DLD1 (cell line): Measurements from ENCODE around the gene CDC45.
"Not testable (repeated sequence)": the region's sequence is repeated elsewhere in the genome, so short reads cannot be mapped to it uniquely, and the experiment has no call there.

Source experiments
- in situ Hi-C: cut with HindIII; loops from 2 replicates; pipeline ENCODE4 v1.10.0; 2017; ENCODE audit warnings: low sequenced_read_pairs

The CDC45 gene, protein sequence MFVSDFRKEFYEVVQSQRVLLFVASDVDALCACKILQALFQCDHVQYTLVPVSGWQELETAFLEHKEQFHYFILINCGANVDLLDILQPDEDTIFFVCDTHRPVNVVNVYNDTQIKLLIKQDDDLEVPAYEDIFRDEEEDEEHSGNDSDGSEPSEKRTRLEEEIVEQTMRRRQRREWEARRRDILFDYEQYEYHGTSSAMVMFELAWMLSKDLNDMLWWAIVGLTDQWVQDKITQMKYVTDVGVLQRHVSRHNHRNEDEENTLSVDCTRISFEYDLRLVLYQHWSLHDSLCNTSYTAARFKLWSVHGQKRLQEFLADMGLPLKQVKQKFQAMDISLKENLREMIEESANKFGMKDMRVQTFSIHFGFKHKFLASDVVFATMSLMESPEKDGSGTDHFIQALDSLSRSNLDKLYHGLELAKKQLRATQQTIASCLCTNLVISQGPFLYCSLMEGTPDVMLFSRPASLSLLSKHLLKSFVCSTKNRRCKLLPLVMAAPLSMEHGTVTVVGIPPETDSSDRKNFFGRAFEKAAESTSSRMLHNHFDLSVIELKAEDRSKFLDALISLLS

DNA sequence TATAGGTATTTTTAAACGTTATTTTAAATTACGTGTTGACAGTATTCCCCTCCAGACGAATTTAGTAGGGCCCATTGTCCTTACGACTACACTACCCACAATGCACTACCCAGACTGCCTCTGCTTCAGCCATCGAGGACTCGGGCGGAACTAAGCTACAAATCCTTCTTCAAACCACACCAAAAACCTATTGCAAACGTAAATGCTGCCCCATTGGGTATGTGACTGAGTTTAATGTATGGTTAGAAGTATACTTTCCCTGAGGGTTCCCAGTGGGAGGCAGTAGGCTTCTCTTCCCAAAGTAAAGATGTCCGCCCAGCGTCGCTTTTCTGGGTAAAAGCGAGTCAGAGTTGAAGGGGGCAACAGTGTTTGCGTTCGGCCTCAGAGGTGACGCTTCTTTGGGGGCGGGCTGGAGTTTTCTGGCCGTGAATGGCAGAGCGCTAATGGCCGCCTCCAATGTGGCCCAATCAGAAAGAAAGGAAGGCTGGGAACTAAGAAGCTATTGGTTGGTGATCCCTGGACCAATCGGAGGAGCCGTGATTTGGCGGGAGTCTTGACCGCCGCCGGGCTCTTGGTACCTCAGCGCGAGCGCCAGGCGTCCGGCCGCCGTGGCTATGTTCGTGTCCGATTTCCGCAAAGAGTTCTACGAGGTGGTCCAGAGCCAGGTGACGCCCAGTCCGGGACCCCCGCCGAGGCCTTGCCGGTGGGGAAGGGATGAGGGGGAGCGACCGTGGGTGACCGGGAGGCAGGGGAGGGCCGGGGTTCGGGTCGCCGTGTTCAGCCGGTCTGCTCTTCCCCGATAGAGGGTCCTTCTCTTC lies at the start of gene CDC45:
TSS of gene CDC45 (plus strand) at position 566 of the 818 bp plus-strand sequence. CDS start at position 615, 49 bp downstream.
- in situ Hi-C loops: no loop called here

DNA sequence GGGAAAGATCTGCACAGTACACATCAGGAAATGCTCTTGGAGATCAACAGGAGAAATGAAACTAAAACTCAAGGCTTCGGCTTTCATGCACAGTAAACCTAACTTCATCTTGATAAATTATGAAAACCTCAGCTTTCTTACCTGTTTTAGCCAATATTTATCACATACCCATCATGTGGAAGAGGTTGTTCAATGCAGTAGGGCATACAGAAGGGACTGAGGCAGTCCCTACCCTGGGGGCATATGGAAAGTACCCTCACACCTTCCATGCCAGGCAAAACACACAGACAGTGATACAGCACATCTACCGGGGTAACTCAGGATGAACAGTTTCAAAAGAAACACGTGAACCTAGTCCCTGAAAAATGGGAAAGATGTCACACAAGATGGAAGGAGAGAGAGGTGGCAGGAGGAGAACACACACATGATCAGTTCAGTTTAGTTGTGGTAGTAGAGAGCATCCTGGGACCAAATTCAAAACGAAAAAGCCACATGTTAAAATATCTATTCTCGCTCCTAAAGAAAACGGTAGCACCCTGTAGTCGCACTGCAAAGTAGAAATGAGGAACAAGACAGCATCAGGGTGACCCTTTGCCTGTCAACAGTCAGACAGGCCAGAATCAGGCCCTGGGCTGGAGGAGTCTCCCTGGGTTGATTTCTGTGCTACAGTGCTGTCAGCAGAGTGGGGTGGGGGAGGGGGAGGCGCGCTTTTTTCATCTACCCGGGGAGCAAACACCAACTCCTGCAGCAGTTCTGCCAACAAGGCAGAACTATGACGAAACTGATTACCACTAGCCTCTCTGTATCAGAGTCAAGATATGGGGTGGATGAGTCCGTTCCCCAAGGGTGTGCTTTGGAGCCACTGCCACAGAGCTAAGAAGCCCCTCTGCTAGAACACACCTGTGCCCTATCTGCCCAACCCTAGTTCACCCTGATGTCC lies 49.5 kb upstream of the CDC45 start:
- in situ Hi-C loops: no loop called here

DNA sequence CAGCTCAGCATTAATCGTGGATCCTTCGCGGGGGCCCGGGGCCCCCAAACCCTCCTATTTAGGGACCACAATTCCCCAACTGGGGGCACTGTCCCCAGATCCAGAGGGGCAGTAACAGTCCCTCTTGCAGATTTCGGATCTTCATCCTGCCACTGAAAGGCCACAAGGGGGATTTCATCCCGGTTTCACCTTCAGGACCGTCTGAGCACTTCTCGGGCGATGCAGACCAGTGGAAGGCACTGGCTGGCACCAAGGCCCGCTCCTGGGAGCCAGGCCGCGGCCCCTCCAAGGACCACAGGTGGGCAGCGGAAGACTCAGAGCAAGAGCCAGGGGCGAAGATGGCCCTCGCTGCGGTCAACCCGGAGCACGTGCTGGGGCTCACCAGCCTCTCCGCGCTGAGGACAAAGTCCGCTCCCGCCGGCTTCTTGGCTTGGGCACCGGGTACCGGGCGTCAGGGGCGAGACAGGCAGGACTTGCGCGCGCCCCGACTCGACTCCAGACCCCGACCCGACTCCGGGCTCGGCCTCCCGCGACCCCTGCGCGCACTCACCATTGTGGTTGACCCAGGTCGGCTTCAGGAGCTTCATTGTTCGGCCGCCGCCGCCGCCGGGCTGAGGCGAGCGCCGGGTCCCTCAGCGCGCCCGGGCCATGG lies 48.7 kb upstream of the CDC45 start:
- in situ Hi-C loops: no loop called here

DNA sequence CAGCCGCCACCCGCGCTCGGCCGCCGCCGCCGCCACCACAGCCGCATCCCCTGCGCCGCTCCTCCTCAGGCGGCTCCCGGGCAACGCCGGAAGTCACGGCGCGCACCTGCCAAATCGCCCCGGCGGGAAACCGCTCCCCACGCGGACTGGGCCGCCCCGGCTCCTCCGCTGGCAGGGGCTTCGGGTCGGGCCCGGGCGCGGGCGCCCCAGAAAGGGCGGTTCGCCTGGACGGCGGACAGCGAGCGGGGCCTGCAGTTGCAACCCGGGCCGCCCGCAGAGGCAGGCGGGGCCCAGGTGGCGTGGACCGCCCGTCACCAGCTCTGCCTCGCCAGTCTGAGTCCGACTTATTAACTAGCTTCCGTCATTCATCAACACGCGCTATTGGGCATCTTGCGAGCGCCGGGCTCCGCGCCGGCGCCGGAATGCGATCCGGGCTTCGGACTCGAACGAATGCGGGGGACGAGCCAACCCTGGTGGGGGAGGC lies 48.0 kb upstream of the CDC45 start, which contains the start of gene HIRA:
TSS of gene HIRA (minus strand) at position 85 of the 484 bp plus-strand sequence. CDS start 257 bp downstream, outside the sequence.
- in situ Hi-C loops: no loop called here

DNA sequence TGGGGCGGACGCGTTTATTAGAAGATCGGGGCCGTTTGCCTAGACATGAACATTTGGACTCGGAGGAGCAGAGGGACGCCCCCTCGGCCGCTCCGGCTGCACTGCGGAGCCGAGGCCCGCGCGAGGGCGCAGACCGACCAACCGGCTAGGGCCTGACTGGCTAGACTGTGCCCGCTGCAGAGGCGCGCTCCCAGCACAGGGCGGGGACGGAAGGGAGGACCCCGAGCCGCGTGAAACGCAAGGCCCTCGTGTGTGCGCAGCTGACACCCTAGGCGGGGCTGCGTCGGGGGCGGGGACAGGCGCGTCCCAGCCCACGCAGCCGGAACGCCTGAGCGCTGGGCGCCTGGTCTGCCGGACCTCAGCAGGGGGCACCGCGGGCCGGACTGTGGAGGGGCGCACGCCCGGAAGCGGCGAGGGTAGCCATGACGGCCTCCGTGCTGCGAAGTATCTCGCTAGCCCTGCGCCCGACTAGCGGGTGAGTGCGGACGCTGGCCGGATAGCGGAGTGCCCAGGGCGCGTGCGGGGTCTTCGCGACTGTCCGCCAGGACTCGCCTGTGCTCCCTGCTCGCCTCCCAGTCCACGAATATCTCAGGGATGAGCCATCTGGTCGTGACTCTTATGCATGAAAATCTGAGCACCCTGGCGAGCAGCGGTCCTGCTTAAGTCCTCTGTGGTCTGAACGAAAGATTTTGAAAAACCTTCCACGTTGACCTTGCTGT lies 47.4 kb upstream of the CDC45 start, which contains the start of gene MRPL40:
TSS of gene MRPL40 (plus strand) at position 413 of the 719 bp plus-strand sequence. CDS start at position 423, 10 bp downstream.
- in situ Hi-C loops: no loop called here

DNA sequence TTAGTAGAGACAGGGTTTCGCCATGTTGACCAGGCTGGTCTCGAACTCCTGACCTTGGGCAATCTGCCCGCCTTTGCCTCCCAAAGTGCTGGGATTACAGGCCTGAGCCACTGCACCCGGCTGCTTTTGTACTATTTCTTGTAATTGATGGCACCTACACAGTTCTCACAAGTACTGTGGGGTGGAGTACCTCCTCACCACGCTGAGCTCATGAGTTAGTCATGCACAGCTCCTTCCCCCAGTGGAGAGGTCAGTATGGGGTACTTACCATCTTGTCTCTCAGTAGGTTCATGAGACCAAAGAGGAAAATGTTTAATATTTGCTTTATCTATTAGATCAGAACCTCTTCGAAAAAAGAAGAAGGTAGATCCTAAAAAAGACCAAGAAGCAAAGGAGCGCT lies 45.3 kb upstream of the CDC45 start:
- in situ Hi-C loops: no loop called here

DNA sequence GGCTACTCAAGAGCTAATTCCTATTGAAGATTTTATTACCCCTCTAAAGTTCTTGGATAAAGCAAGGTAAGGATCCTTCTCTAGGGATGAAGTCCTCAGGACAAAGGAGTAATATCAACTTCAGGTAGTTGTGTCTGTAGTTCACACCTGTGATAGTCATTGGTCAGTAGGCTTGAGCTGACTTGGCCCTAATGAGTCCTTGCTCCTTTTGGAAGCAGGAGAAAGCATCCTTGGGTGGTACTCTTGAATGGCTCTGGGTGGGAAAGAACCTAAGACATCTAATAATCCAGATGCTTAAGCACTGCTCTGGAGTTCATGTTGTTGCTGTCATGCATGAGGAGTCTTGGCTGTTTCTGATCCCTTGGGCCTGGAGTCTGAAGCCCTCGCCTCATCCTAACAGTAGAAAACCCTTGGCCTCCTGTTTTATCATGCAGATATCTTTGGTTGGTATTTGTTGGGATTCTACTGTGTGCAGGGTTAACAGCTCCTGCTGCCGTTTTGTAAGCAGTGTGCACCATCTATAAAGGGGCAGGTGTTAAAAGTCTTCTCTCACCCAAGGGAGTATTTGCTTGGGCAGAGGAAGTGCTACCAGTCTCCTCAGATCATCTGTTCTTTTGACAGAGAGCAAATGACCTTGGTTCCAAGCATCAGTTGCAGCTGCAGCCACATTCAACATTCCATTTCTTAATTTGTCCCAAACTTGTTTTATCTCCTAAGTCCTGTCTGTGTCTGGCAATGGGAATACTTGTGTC lies 44.7 kb upstream of the CDC45 start:
- in situ Hi-C loops: no loop called here

DNA sequence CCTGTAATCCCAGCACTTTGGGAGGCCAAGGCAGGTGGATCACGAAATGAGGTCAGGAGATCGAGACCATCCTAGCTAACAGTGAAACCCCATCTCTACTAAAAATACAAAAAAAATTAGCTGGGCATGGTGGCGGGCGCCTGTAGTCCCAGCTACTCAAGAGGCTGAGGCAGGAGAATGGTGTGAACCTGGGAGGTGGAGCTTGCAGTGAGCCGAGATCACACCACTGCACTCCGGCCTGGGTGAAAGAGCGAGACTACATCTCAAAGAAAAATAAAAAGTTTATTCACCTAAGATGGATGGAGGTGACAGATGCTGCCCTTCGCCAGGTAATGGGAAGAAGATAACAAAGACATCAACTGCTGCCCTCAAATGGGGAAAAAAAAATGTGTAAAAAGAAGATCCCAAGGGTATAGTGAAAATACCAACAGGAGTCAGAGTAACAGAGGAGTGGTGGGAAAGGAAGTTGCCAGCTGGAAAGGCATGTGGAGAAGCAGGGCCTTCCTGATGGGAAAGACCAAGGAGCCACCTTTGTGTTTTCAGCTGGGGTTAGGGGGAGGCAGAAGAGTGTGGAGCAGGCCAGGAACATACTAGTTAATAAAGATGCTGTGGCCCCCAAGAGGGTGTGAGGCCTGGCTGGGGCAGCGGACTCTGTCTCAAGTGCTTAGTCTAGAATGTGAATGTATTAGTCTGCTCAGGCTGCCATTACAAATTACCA lies 43.1 kb upstream of the CDC45 start:
- in situ Hi-C loops: not testable (repeated sequence)

DNA sequence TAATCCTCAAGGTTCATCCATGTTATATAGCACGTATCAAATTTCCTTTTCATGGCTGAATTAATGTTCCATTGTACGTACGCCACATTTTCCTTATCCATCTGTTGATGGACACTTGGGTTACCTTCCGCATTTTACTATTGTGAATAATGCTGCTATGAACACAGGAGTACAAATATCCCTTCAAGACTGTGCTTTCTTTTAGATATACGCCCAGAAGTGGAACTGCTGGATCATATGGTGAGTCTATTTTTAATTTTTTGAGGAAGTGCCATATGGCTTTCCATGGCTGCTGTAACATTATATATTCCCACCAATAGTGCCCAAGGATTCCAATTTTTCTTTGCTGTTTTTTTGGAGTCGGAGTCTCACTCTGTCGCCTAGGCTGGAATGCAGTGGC lies 41.4 kb upstream of the CDC45 start:
- in situ Hi-C loops: no loop called here

DNA sequence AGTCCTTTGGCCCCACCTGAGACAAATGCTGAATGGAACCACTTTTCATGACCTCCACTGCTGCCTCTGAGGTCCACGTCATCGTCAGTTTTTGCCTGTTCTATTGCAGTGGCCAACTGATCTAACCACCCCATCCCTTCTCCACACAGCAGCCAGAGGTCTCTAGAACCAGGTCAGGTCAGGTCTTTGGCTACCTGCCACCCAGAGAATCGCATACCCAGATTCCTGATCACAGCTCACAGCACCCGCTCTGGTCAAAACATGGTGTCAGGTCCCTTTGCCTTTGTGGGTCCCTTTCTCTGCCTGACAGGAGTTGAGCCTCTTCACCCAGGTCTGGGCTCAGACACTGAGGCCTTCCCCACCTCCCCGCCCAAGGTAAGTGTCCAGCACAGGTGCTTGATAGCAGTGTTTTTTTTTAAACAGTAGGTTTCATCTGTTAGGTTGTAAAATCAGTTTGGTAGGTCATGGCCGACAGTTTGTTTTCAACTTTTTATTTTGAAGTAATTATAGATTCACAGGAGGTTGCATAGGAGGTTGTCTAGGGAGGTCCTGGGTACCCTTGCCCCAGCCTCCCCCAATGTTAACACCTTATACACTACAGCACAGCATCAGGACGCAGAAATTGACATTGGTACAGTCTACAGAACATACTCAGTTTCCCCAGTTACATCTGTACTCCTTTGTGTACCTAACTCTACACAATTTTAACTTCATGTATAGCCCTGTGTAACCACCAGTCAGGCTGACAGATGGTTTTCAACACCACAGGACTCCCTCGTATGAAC lies 39.1 kb upstream of the CDC45 start:
- in situ Hi-C loops: no loop called here

DNA sequence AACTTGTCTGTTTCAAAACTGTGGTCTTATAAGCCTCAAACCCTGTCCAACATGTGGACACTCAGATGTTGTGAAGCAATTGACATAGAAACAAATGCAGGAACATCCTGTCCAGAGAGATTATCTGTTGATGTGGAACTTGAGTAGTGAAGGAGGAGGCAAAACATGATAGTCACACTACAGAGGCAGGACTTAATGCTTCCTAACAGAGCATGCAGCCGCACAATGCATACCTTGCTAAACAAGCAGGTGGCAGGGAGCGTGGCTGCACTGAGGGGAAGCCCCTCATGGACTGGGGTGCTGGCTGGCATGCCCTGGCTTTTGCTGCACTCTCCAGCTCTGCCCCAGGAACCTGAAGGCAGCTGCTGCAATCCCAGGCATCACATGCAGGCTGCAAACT lies 37.6 kb upstream of the CDC45 start:
- in situ Hi-C loops: no loop called here

DNA sequence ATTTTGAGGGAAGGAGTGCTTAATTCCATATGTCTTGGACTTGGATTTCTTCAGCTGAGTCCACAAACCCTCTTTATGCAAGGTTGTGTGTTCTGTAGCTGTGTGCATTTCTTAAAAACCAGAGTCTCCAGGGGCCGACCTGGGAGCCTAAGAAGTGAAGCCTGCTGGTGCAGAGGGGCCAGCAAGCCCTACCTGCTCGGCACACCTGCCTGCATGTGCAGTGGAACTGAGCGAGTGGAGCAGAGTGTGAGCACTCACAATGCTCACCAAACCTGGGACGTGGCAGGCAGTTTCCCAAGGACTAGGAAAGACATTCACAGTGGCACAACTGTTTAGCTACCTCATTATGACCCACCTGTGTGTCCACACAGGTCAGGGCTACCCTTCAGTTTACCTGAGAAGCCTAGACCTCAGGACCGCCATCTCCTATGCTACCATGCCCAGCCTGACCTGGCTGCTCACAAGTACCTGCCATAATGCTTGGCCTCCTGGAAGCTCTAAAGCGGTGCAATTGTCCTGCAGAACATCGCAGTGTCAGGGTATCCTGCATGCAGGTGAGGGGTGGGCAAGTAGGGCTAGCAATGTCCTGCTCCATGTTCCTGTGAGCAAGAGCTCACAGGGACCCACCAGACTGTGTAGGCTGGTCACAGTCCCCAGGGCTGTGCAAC lies 36.0 kb upstream of the CDC45 start:
- in situ Hi-C loops: no loop called here

DNA sequence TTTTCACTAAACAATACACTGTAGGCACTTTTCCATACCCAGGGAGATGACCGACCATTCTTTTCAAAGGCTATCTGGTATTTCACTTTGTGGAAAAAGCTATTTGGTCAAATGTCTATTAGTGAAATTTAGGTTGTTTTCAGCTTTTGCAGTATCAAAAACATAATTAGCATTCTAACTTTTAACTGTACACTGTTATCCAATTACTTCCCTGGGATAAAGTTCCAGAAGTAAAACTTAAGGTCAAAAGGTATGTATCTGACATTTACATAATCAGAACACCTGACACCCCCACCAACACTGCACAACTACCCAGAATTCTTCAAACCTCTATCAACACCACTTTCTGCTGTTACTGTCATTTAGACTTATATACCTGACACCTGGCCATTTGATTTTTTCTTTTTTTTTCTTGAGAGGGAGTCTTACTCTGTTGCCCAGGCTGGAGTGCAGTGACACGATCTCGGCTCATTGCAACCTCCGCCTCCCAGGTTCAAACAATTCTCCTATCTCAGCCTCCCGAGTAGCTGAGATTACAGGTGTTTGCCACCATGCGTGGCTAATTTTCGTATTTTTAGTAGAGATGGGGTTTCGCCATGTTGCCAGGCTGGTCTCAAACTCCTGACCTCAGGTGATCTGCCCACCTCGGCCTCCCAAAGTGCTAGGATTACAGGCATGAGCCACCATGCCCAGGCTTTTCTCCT lies 34.3 kb upstream of the CDC45 start:
- in situ Hi-C loops: not testable (repeated sequence)

DNA sequence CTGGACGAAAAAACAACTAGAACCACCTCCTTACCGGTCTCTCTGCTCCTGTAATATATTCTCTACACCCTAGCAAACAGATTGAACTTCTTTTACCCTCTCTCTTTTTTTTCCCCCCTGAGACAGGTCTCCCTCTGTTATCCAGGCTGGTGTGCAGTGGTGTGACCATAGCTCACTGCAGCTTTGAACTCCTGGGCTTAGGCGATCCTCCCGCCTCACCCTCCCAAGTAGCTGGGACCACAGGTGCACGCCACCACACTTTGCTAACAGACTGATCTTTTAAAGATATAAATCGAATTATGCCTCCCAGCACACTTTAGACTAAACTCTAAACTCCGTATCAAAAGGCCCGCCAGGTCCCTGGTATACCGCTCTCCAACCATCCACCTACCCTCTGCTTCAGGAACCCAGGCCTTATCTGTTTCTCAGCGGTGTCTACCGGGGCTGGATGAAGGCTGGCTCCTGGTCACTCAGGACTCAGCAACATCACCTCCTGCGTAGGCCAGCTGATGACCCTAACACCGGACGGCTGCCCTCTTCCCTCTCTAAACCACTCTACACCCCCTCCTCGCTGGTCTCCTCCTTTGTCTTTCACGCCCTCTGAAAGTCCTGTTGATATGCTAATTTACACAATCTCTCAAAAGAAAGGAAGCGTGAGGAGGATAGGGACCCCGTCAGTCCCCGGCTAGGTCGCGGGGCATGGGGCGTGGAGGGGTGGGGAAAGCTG lies 33.0 kb upstream of the CDC45 start:
- in situ Hi-C loops: no loop called here
